WERI-Rb-1 (cell line): Measurements from ENCODE around the gene PBX1.

Experiments
- DNase-seq: peaks from one replicate; pipeline ENCODE4 v3.0.0-alpha.2; 2020
- H3K27ac ChIP-seq: fragments of 250-450 bp; sonication (Bioruptor Pico); 2 replicates; pipeline ENCODE4 v1.5.1; 2020; ENCODE audit warnings: mild to moderate bottlenecking, moderate library complexity
- H3K27me3 ChIP-seq: fragments of 250-450 bp; sonication (Bioruptor Pico); 2 replicates; pipeline ENCODE4 v1.5.1; 2021; ENCODE audit warnings: mild to moderate bottlenecking, low read depth, moderate library complexity; ENCODE audit not compliant: insufficient read depth, severe bottlenecking
- H3K36me3 ChIP-seq: fragments of 250-450 bp; sonication (Bioruptor Pico); 2 replicates; pipeline ENCODE4 v1.5.1; 2020; ENCODE audit warnings: mild to moderate bottlenecking, moderate library complexity
- H3K4me3 ChIP-seq: 2 replicates; pipeline ENCODE4 v1.5.1; 2011; ENCODE audit warnings: low read depth, mild to moderate bottlenecking, control low read depth, low read length
- H3K9me3 ChIP-seq: fragments of 250-450 bp; sonication (Bioruptor Pico); 2 replicates; pipeline ENCODE4 v1.5.1; 2021; ENCODE audit warnings: mild to moderate bottlenecking, moderate library complexity; ENCODE audit not compliant: severe bottlenecking
- TF ChIP-seq, protein P1 (sequence below): IDR thresholded peaks from 2 replicates; pipeline ENCODE4 v1.5.1; 2011; ENCODE audit warnings: low read depth, mild to moderate bottlenecking, control low read depth, inconsistent platforms, low read length

PBX1 gene

GRCh38 chr1:164562061-164562460, 3.1 kb downstream of the PBX1 start:
- TF ChIP-seq, protein P1, sequence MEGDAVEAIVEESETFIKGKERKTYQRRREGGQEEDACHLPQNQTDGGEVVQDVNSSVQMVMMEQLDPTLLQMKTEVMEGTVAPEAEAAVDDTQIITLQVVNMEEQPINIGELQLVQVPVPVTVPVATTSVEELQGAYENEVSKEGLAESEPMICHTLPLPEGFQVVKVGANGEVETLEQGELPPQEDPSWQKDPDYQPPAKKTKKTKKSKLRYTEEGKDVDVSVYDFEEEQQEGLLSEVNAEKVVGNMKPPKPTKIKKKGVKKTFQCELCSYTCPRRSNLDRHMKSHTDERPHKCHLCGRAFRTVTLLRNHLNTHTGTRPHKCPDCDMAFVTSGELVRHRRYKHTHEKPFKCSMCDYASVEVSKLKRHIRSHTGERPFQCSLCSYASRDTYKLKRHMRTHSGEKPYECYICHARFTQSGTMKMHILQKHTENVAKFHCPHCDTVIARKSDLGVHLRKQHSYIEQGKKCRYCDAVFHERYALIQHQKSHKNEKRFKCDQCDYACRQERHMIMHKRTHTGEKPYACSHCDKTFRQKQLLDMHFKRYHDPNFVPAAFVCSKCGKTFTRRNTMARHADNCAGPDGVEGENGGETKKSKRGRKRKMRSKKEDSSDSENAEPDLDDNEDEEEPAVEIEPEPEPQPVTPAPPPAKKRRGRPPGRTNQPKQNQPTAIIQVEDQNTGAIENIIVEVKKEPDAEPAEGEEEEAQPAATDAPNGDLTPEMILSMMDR = no peak
- no peaks in the 10 kb centered on the region for H3K36me3 ChIP-seq
- DNase-seq = no peak
- H3K9me3 ChIP-seq = no peaks in the 10 kb centered on the region
- H3K27ac ChIP-seq = peak overlapping the region; percentile 28
- peak overlapping the region; percentile 34; the same call in 1 of the 2 replicates for H3K4me3 ChIP-seq
- no peaks in the 10 kb centered on the region for H3K27me3 ChIP-seq

DNA sequence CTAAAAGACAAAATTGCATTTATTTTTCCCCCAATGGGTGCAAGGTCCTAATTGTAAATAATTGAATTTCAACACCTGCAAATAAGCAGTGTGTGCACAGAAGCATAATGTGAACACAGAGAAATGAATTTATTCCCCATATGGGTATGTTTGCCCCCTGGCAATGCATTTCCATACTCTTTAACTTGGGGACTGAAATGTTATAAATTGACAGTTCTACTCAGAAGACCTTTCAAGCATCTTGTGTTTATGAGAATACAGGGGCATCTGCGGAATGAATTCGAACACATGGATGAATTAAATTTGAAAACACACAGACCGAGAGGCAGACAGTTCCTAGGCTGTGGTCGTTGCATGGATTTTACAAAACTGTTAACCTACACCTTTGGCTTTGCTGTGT, 3.5 kb downstream of the PBX1 start:
- no peaks in the 10 kb centered on the region for H3K36me3 ChIP-seq
- TF ChIP-seq, protein P1 = no peak
- no peak for DNase-seq
- H3K4me3 ChIP-seq = peak overlapping the region; percentile 34
- H3K27ac ChIP-seq = peak overlapping the region; percentile 28
- no peaks in the 10 kb centered on the region for H3K9me3 ChIP-seq
- no peaks in the 10 kb centered on the region for H3K27me3 ChIP-seq

GRCh38 chr1:164562947-164563520, 4.0 kb downstream of the PBX1 start:
- no peaks in the 10 kb centered on the region for H3K27me3 ChIP-seq
- no peak for DNase-seq
- peak overlapping the region; percentile 28 for H3K27ac ChIP-seq
- H3K9me3 ChIP-seq = no peaks in the 10 kb centered on the region
- peak overlapping the region; percentile 34 for H3K4me3 ChIP-seq
- TF ChIP-seq, protein P1 = no peak
- no peaks in the 10 kb centered on the region for H3K36me3 ChIP-seq

- no peak for DNase-seq
- TF ChIP-seq, protein P1 = no peak
- peak overlapping the region; percentile 35 for H3K27ac ChIP-seq
- H3K36me3 ChIP-seq = no peaks in the 10 kb centered on the region; the same call in 1 of the 2 replicates
- H3K27me3 ChIP-seq = no peaks in the 10 kb centered on the region
- no peaks in the 10 kb centered on the region for H3K9me3 ChIP-seq
- H3K4me3 ChIP-seq = peak overlapping the region; percentile 34
Measured at GRCh38 chr1:164563721-164564360, 4.9 kb downstream of the PBX1 start.

GRCh38 chr1:164564378-164564777, 5.4 kb downstream of the PBX1 start:
- Histone ChIP-seq H3K9me3 (no peaks in the 10 kb centered on the region), H3K4me3 (peak overlapping the region; percentile 29)
- DNase-seq = no peak

More at GRCh38 chr1:164564378-164564777, 5.4 kb downstream of the PBX1 start:
- Histone ChIP-seq H3K27ac (peak overlapping the region; percentile 35), H3K27me3 (no peaks in the 10 kb centered on the region), H3K36me3 (no peaks in the 10 kb centered on the region; the same call in 1 of the 2 replicates)
- TF ChIP-seq, protein P1 = no peak
